ENCODE data around the gene DSCAM.

DSCAM gene

GRCh38 chr21:40668555-40669275 lies 178.2 kb downstream of the DSCAM start:
- H3K36me3 ChIP-seq (ENCODE audit: control insufficient read depth in 4 of 4, insufficient read depth in 4 of 4, low read length in 3 of 4): no peaks in the 10 kb centered on the region
- POLR2A ChIA-PET: no interaction called here
- no peak overlapping the region for H3K4me3 ChIP-seq (ENCODE audit: control insufficient read depth in 1 of 7, extremely low read depth in 1 of 7, insufficient read depth in 4 of 7, low read depth in 2 of 7, low read length in 6 of 7)
- 100% methylated on average over 3 of the region's 5 CpGs for WGBS (ENCODE audit: insufficient coverage)
- H3K27me3 ChIP-seq (replicated peaks in 2 of 5; ENCODE audit: control insufficient read depth in 4 of 5, insufficient read depth in 5 of 5, low read length in 4 of 5): no peaks in the 10 kb centered on the region
- CTCF ChIA-PET: no interaction called here
- no peaks in the 10 kb centered on the region for H3K9me3 ChIP-seq (ENCODE audit: control extremely low read depth in 1 of 5, control insufficient read depth in 4 of 5, insufficient read depth in 2 of 5, low read depth in 1 of 5, low read length in 4 of 5)
- H3K27ac ChIP-seq (ENCODE audit: insufficient read depth in 1 of 2, low read depth in 1 of 2, low read length in 2 of 2, poor library complexity in 1 of 2, severe bottlenecking in 2 of 2): no peak overlapping the region
- no peak for DNase-seq
- H3K4me1 ChIP-seq (ENCODE audit: control extremely low read depth in 1 of 4, control insufficient read depth in 4 of 4, insufficient read depth in 4 of 4, low read length in 3 of 4): no peaks in the 10 kb centered on the region

GRCh38 chr21:40667967-40668366 lies 179.0 kb downstream of the DSCAM start:
- CTCF ChIA-PET: no interaction called here
- no peak overlapping the region for H3K27ac ChIP-seq (ENCODE audit: insufficient read depth in 1 of 2, low read depth in 1 of 2, low read length in 2 of 2, poor library complexity in 1 of 2, severe bottlenecking in 2 of 2)
- no peaks in the 10 kb centered on the region for H3K4me1 ChIP-seq (ENCODE audit: control extremely low read depth in 1 of 4, control insufficient read depth in 4 of 4, insufficient read depth in 4 of 4, low read length in 3 of 4)
- no peaks in the 10 kb centered on the region for H3K36me3 ChIP-seq (ENCODE audit: control insufficient read depth in 4 of 4, insufficient read depth in 4 of 4, low read length in 3 of 4)
- no peak overlapping the region for H3K4me3 ChIP-seq (ENCODE audit: control insufficient read depth in 1 of 7, extremely low read depth in 1 of 7, insufficient read depth in 4 of 7, low read depth in 2 of 7, low read length in 6 of 7)
- POLR2A ChIA-PET: no interaction called here
- no peaks in the 10 kb centered on the region for H3K9me3 ChIP-seq (ENCODE audit: control extremely low read depth in 1 of 5, control insufficient read depth in 4 of 5, insufficient read depth in 2 of 5, low read depth in 1 of 5, low read length in 4 of 5)
- H3K27me3 ChIP-seq (replicated peaks in 2 of 5; ENCODE audit: control insufficient read depth in 4 of 5, insufficient read depth in 5 of 5, low read length in 4 of 5): no peaks in the 10 kb centered on the region
- WGBS (ENCODE audit: insufficient coverage): 93% methylated on average over 1 of the region's 1 CpG
- no peak for DNase-seq

GRCh38 chr21:40662889-40663288 lies 184.1 kb downstream of the DSCAM start:
- Histone ChIP-seq H3K27ac (ENCODE audit: insufficient read depth in 1 of 2, low read depth in 1 of 2, low read length in 2 of 2, poor library complexity in 1 of 2, severe bottlenecking in 2 of 2) (no peak overlapping the region), H3K36me3 (ENCODE audit: control insufficient read depth in 4 of 4, insufficient read depth in 4 of 4, low read length in 3 of 4) (no peaks in the 10 kb centered on the region), H3K27me3 (replicated peaks in 2 of 5; ENCODE audit: control insufficient read depth in 4 of 5, insufficient read depth in 5 of 5, low read length in 4 of 5) (no peaks in the 10 kb centered on the region), H3K9me3 (ENCODE audit: control extremely low read depth in 1 of 5, control insufficient read depth in 4 of 5, insufficient read depth in 2 of 5, low read depth in 1 of 5, low read length in 4 of 5) (no peaks in the 10 kb centered on the region), H3K4me3 (ENCODE audit: control insufficient read depth in 1 of 7, extremely low read depth in 1 of 7, insufficient read depth in 4 of 7, low read depth in 2 of 7, low read length in 6 of 7) (no peak overlapping the region), H3K4me1 (ENCODE audit: control extremely low read depth in 1 of 4, control insufficient read depth in 4 of 4, insufficient read depth in 4 of 4, low read length in 3 of 4) (no peaks in the 10 kb centered on the region)
- ChIA-PET CTCF (no interaction called here), POLR2A (no interaction called here)
- WGBS (ENCODE audit: insufficient coverage): 90% methylated on average over 2 of the region's 2 CpGs
- DNase-seq: no peak

GRCh38 chr21:40660461-40660860 lies 186.5 kb downstream of the DSCAM start:
- Histone ChIP-seq H3K27me3 (replicated peaks in 2 of 5; ENCODE audit: control insufficient read depth in 4 of 5, insufficient read depth in 5 of 5, low read length in 4 of 5) (no peaks in the 10 kb centered on the region), H3K27ac (ENCODE audit: insufficient read depth in 1 of 2, low read depth in 1 of 2, low read length in 2 of 2, poor library complexity in 1 of 2, severe bottlenecking in 2 of 2) (no peak overlapping the region), H3K4me1 (ENCODE audit: control extremely low read depth in 1 of 4, control insufficient read depth in 4 of 4, insufficient read depth in 4 of 4, low read length in 3 of 4) (no peaks in the 10 kb centered on the region), H3K36me3 (ENCODE audit: control insufficient read depth in 4 of 4, insufficient read depth in 4 of 4, low read length in 3 of 4) (no peaks in the 10 kb centered on the region), H3K9me3 (ENCODE audit: control extremely low read depth in 1 of 5, control insufficient read depth in 4 of 5, insufficient read depth in 2 of 5, low read depth in 1 of 5, low read length in 4 of 5) (no peaks in the 10 kb centered on the region), H3K4me3 (ENCODE audit: control insufficient read depth in 1 of 7, extremely low read depth in 1 of 7, insufficient read depth in 4 of 7, low read depth in 2 of 7, low read length in 6 of 7) (no peak overlapping the region)
- DNase-seq: no peak
- ChIA-PET POLR2A (no interaction called here), CTCF (no interaction called here)
- 100% methylated on average over 1 of the region's 3 CpGs for whole genome bisulfite sequencing (ENCODE audit: insufficient coverage)

GRCh38 chr21:40658311-40658710 lies 188.6 kb downstream of the DSCAM start:
- Histone ChIP-seq H3K27me3 (replicated peaks in 2 of 5; ENCODE audit: control insufficient read depth in 4 of 5, insufficient read depth in 5 of 5, low read length in 4 of 5) (no peaks in the 10 kb centered on the region), H3K4me1 (ENCODE audit: control extremely low read depth in 1 of 4, control insufficient read depth in 4 of 4, insufficient read depth in 4 of 4, low read length in 3 of 4) (no peaks in the 10 kb centered on the region), H3K36me3 (ENCODE audit: control insufficient read depth in 4 of 4, insufficient read depth in 4 of 4, low read length in 3 of 4) (no peaks in the 10 kb centered on the region), H3K9me3 (ENCODE audit: control extremely low read depth in 1 of 5, control insufficient read depth in 4 of 5, insufficient read depth in 2 of 5, low read depth in 1 of 5, low read length in 4 of 5) (no peaks in the 10 kb centered on the region), H3K27ac (ENCODE audit: insufficient read depth in 1 of 2, low read depth in 1 of 2, low read length in 2 of 2, poor library complexity in 1 of 2, severe bottlenecking in 2 of 2) (no peak overlapping the region), H3K4me3 (ENCODE audit: control insufficient read depth in 1 of 7, extremely low read depth in 1 of 7, insufficient read depth in 4 of 7, low read depth in 2 of 7, low read length in 6 of 7) (no peak overlapping the region)
- no peak for DNase-seq
- POLR2A ChIA-PET: no interaction called here
- CTCF ChIA-PET: no interaction called here
- 100% methylated on average over 2 of the region's 3 CpGs for WGBS (ENCODE audit: insufficient coverage)

GRCh38 chr21:40652436-40652835 lies 194.5 kb downstream of the DSCAM start:
- POLR2A ChIA-PET: no interaction called here
- Histone ChIP-seq H3K27ac (ENCODE audit: insufficient read depth in 1 of 2, low read depth in 1 of 2, low read length in 2 of 2, poor library complexity in 1 of 2, severe bottlenecking in 2 of 2) (no peak overlapping the region), H3K27me3 (replicated peaks in 2 of 5; ENCODE audit: control insufficient read depth in 4 of 5, insufficient read depth in 5 of 5, low read length in 4 of 5) (no peaks in the 10 kb centered on the region), H3K4me1 (ENCODE audit: control extremely low read depth in 1 of 4, control insufficient read depth in 4 of 4, insufficient read depth in 4 of 4, low read length in 3 of 4) (no peaks in the 10 kb centered on the region), H3K9me3 (ENCODE audit: control extremely low read depth in 1 of 5, control insufficient read depth in 4 of 5, insufficient read depth in 2 of 5, low read depth in 1 of 5, low read length in 4 of 5) (peaks cover 0 to 7% (median 3%) of the 10 kb centered on the region in 5 experiments), H3K36me3 (ENCODE audit: control insufficient read depth in 4 of 4, insufficient read depth in 4 of 4, low read length in 3 of 4) (no peaks in the 10 kb centered on the region), H3K4me3 (ENCODE audit: control insufficient read depth in 1 of 7, extremely low read depth in 1 of 7, insufficient read depth in 4 of 7, low read depth in 2 of 7, low read length in 6 of 7) (no peak overlapping the region)
- 90% methylated on average over 2 of the region's 2 CpGs for WGBS (ENCODE audit: insufficient coverage)
- CTCF ChIA-PET: no interaction called here
- DNase-seq: no peak

- no peaks in the 10 kb centered on the region for H3K27me3 ChIP-seq (replicated peaks in 2 of 5; ENCODE audit: control insufficient read depth in 4 of 5, insufficient read depth in 5 of 5, low read length in 4 of 5)
- no peak overlapping the region for H3K27ac ChIP-seq (ENCODE audit: insufficient read depth in 1 of 2, low read depth in 1 of 2, low read length in 2 of 2, poor library complexity in 1 of 2, severe bottlenecking in 2 of 2)
- H3K9me3 ChIP-seq (ENCODE audit: control extremely low read depth in 1 of 5, control insufficient read depth in 4 of 5, insufficient read depth in 2 of 5, low read depth in 1 of 5, low read length in 4 of 5): peaks cover 0 to 11% (median 5%) of the 10 kb centered on the region in 5 experiments
- ChIA-PET CTCF (no interaction called here), POLR2A (no interaction called here)
- H3K4me1 ChIP-seq (ENCODE audit: control extremely low read depth in 1 of 4, control insufficient read depth in 4 of 4, insufficient read depth in 4 of 4, low read length in 3 of 4): no peaks in the 10 kb centered on the region
- no peak overlapping the region for H3K4me3 ChIP-seq (ENCODE audit: control insufficient read depth in 1 of 7, extremely low read depth in 1 of 7, insufficient read depth in 4 of 7, low read depth in 2 of 7, low read length in 6 of 7)
- H3K36me3 ChIP-seq (ENCODE audit: control insufficient read depth in 4 of 4, insufficient read depth in 4 of 4, low read length in 3 of 4): no peaks in the 10 kb centered on the region
- DNase-seq: no peak
- WGBS (ENCODE audit: insufficient coverage): 40% methylated on average over 1 of the region's 2 CpGs
These were observed 199.3 kb downstream of the DSCAM start for GRCh38 chr21:40647706-40648105.

Data from common myeloid progenitor, CD34-positive (primary cell).